Brain microvascular endothelial cell (primary cell): Measurements from ENCODE around the gene KRTAP6-2.

Source experiments
- DNase-seq: peaks from one replicate; pipeline ENCODE4 v3.0.0-alpha.2; 2020
- H3K27ac ChIP-seq: fragments of 250-450 bp; sonication (Bioruptor Pico); 2 replicates; pipeline ENCODE4 v1.5.1; 2020; ENCODE audit warnings: mild to moderate bottlenecking, moderate library complexity
- H3K27me3 ChIP-seq: fragments of 250-450 bp; sonication (Bioruptor Pico); replicated peaks from 2 replicates; pipeline ENCODE4 v1.5.1; 2020; ENCODE audit warnings: mild to moderate bottlenecking
- H3K36me3 ChIP-seq: fragments of 250-450 bp; sonication (Bioruptor Pico); replicated peaks from 2 replicates; pipeline ENCODE4 v1.5.1; 2020; ENCODE audit warnings: mild to moderate bottlenecking
- H3K4me3 ChIP-seq: 2 replicates; pipeline ENCODE4 v1.5.1; 2011; ENCODE audit warnings: low read depth, mild to moderate bottlenecking, control low read depth, low read length, moderate library complexity
- CTCF ChIP-seq: IDR thresholded peaks from 2 replicates; pipeline ENCODE4 v1.5.1; 2011; ENCODE audit warnings: low read depth, mild to moderate bottlenecking, moderate library complexity, low read length, control low read depth, inconsistent platforms; ENCODE audit errors: missing control alignments
- in situ Hi-C: cut with HindIII; loops from 2 replicates; pipeline ENCODE4 v1.10.0; 2017; ENCODE audit warnings: low sequenced_read_pairs, low pct_ligation_motif_present

Gene KRTAP6-2

GRCh38 chr21:30567617-30568016 lies 31.1 kb downstream of the KRTAP6-2 start:
- no peaks in the 10 kb centered on the region for H3K27me3 ChIP-seq
- TF ChIP-seq CTCF, result no peak
- no peak for DNase-seq
- in situ Hi-C loops, result no loop called here
- no peak overlapping the region for H3K27ac ChIP-seq
- H3K4me3 ChIP-seq, result no peak overlapping the region
- no peaks in the 10 kb centered on the region for H3K36me3 ChIP-seq

DNA sequence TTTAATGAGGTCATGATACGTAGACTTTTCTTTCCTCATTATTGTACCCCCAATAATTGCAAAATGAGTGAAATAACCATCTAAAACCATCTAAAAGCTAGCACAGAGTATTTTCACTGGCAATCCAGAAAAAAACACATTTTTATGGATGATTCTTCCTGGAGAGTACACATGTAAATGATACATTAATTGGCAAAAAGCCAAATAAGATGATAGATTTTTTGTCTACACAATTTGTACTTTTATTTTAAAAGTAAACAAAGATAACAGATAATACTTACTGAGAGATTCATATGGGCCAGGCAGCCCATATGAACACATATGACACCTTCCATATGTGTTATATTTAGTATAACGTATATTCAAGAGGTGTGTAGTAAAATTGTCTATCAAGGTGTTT lies 35.1 kb downstream of the KRTAP6-2 start:
- H3K27me3 ChIP-seq, result no peaks in the 10 kb centered on the region
- no peak for TF ChIP-seq CTCF
- no peak overlapping the region for H3K27ac ChIP-seq
- no peaks in the 10 kb centered on the region for H3K36me3 ChIP-seq
- no peak for DNase-seq
- H3K4me3 ChIP-seq, result no peak overlapping the region
- in situ Hi-C loops, result no loop called here

GRCh38 chr21:30563072-30563471 lies 35.6 kb downstream of the KRTAP6-2 start:
- H3K4me3 ChIP-seq, result no peak overlapping the region
- no peaks in the 10 kb centered on the region for H3K36me3 ChIP-seq
- in situ Hi-C loops, result no loop called here
- TF ChIP-seq CTCF, result no peak
- DNase-seq, result no peak
- H3K27me3 ChIP-seq, result no peaks in the 10 kb centered on the region
- no peak overlapping the region for H3K27ac ChIP-seq

DNA sequence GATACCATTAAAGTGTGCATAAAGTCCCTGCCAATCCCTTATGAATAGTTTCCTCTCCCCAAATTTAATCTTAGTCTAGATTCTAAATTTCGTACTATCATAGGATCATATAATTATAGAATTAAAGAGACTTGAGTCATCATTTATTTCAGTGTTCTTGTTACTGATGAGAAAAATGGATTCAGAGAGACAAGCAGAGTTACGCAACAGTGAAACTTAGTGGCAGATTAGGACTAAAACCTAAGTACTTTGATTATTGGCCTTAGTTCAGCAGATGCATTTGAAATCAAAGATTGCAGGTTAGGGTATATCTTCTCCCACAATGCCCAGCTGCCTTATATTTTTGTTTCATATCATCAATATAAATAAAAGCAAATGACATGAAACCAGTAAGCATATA lies 36.7 kb downstream of the KRTAP6-2 start:
- Histone ChIP-seq H3K4me3 (no peak overlapping the region), H3K27ac (no peak overlapping the region), H3K27me3 (no peaks in the 10 kb centered on the region), H3K36me3 (no peaks in the 10 kb centered on the region)
- in situ Hi-C loops, result no loop called here
- TF ChIP-seq CTCF, result no peak
- no peak for DNase-seq

DNA sequence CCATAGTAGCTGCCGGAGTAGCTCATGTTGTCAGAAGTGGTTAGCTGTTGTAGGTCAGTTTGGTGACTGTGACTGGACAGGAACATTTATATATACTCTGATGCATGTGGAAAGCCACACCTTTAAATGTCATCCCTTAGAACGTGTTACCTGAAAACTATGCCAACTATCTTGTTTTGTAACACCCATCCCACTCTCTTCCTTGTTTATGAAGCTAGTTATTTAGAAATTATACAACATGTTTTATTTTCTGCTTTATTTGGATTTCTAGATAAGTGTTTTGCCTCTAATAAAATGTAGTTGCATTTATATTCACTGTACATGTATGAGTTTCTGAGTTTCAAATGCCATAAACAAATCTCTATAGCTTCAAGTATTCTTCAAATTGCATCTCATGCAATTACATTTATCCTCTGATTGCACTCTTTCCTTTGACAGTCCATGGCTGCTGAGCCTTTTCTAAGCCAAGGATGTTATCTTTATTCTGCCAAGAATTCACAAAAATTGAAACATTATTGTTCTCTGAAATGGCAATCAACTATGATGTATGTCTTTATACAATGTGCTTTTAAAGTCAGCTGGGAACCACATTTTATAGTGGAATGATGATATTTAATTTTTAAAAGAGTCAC lies 37.3 kb downstream of the KRTAP6-2 start, which contains the start of gene KRTAP19-7:
Gene KRTAP19-7, minus strand, starts transcription at position 51 of the 632 bp plus-strand sequence. Its CDS starts 25 bp downstream, at position 26.
- TF ChIP-seq CTCF, result no peak
- Histone ChIP-seq H3K27ac (no peak within 1 kb of the TSS), H3K36me3 (no peaks in the 10 kb centered on the region), H3K27me3 (no peaks in the 10 kb centered on the region), H3K4me3 (no peak within 1 kb of the TSS)
- DNase-seq, result no peak
- in situ Hi-C loops, result no loop called here

- no peak overlapping the region for H3K4me3 ChIP-seq
- in situ Hi-C loops, result no loop called here
- no peaks in the 10 kb centered on the region for H3K36me3 ChIP-seq
- TF ChIP-seq CTCF, result no peak
- DNase-seq, result no peak
- H3K27ac ChIP-seq, result no peak overlapping the region
- no peaks in the 10 kb centered on the region for H3K27me3 ChIP-seq
Measured at GRCh38 chr21:30555095-30555494, 43.6 kb downstream of the KRTAP6-2 start.
